BLaER1 treated with 17β-estradiol and CSF1 and Interleukin-3, amounts not matched to agents 10 nM and 100 nM (cell line): Measurements from ENCODE around the gene GPRC6A.

Source experiments
- H3K27ac ChIP-seq, 11 experiments: shearing (Covaris generic); formaldehyde crosslinking; 2 replicates each; pipeline ENCODE4 v1.8.1; 2022
- H3K27me3 ChIP-seq, 11 experiments: shearing (Covaris generic); formaldehyde crosslinking; 2 replicates each; pipeline ENCODE4 v1.8.1; 2022
- H3K36me3 ChIP-seq, 11 experiments: shearing (Covaris generic); formaldehyde crosslinking; 2 replicates each; pipeline ENCODE4 v1.8.1; 2022
- H3K4me1 ChIP-seq, 10 experiments: shearing (Covaris generic); formaldehyde crosslinking; 2 replicates each; pipeline ENCODE4 v1.8.1; 2022
- H3K4me2 ChIP-seq, 11 experiments: shearing (Covaris generic); formaldehyde crosslinking; 2 replicates each; pipeline ENCODE4 v1.8.1; 2022
- H3K4me3 ChIP-seq, 10 experiments: shearing (Covaris generic); formaldehyde crosslinking; 2 replicates each; pipeline ENCODE4 v1.8.1; 2022
- H3K9ac ChIP-seq, 11 experiments: shearing (Covaris generic); formaldehyde crosslinking; 2 replicates each; pipeline ENCODE4 v1.8.1; 2022
- H3K9me3 ChIP-seq, 11 experiments: shearing (Covaris generic); formaldehyde crosslinking; replicated peaks in 1 of 11; 2 replicates each; pipeline ENCODE4 v1.8.1; 2022
- H4K20me1 ChIP-seq, 11 experiments: shearing (Covaris generic); formaldehyde crosslinking; 2 replicates each; pipeline ENCODE4 v1.8.1; 2022
- Cebpa-rat ChIP-seq, 11 experiments: shearing (Covaris generic); IDR thresholded peaks; 2 replicates each; pipeline ENCODE4 v1.8.1; 2022

GPRC6A gene, protein sequence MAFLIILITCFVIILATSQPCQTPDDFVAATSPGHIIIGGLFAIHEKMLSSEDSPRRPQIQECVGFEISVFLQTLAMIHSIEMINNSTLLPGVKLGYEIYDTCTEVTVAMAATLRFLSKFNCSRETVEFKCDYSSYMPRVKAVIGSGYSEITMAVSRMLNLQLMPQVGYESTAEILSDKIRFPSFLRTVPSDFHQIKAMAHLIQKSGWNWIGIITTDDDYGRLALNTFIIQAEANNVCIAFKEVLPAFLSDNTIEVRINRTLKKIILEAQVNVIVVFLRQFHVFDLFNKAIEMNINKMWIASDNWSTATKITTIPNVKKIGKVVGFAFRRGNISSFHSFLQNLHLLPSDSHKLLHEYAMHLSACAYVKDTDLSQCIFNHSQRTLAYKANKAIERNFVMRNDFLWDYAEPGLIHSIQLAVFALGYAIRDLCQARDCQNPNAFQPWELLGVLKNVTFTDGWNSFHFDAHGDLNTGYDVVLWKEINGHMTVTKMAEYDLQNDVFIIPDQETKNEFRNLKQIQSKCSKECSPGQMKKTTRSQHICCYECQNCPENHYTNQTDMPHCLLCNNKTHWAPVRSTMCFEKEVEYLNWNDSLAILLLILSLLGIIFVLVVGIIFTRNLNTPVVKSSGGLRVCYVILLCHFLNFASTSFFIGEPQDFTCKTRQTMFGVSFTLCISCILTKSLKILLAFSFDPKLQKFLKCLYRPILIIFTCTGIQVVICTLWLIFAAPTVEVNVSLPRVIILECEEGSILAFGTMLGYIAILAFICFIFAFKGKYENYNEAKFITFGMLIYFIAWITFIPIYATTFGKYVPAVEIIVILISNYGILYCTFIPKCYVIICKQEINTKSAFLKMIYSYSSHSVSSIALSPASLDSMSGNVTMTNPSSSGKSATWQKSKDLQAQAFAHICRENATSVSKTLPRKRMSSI

GRCh38 chr6:116828983-116829382 lies at the start of gene GPRC6A:
TSS of gene GPRC6A (minus strand) at chr6:116829083. CDS start at chr6:116829013, 70 bp downstream.
- H3K4me3 ChIP-seq, result no peak within 1 kb of the TSS
- no peak within 1 kb of the TSS for H3K4me2 ChIP-seq
- no peaks in the 10 kb centered on the region for H3K36me3 ChIP-seq
- TF ChIP-seq Cebpa-rat (IDR thresholded peaks at IDR 0.05), result no peak
- peaks cover 0 to 9% (median 0%) of the 10 kb centered on the region in 10 experiments; a peak in 4 of 20 replicates for H3K4me1 ChIP-seq
- no peaks in the 10 kb centered on the region for H3K9me3 ChIP-seq
- H4K20me1 ChIP-seq, result no peaks in the 10 kb centered on the region
- no peak within 1 kb of the TSS for H3K27ac ChIP-seq
- H3K27me3 ChIP-seq, result no peaks in the 10 kb centered on the region
- H3K9ac ChIP-seq, result no peak within 1 kb of the TSS

GRCh38 chr6:116877743-116878142 lies 48.9 kb upstream of the GPRC6A start:
- no peak overlapping the region for H3K4me3 ChIP-seq
- peaks cover 0 to 10% (median 4%) of the 10 kb centered on the region in 11 experiments; a peak in 9 of 22 replicates for H3K9me3 ChIP-seq
- H3K36me3 ChIP-seq, result no peaks in the 10 kb centered on the region
- H3K27ac ChIP-seq, result no peak overlapping the region
- no peaks in the 10 kb centered on the region for H4K20me1 ChIP-seq
- no peaks in the 10 kb centered on the region for H3K4me1 ChIP-seq
- no peak overlapping the region for H3K9ac ChIP-seq
- H3K27me3 ChIP-seq, result no peaks in the 10 kb centered on the region
- no peak overlapping the region for H3K4me2 ChIP-seq
- TF ChIP-seq Cebpa-rat (IDR thresholded peaks at IDR 0.05), result no peak

GRCh38 chr6:116876635-116877611 lies 48.0 kb upstream of the GPRC6A start, which contains the start of gene RFX6:
TSS of gene RFX6 (plus strand) at chr6:116877242. CDS start at chr6:116877276, 34 bp downstream.
- H3K27ac ChIP-seq, result no peak within 1 kb of the TSS
- TF ChIP-seq Cebpa-rat (IDR thresholded peaks at IDR 0.05), result no peak
- H3K4me2 ChIP-seq, result no peak within 1 kb of the TSS
- H3K9me3 ChIP-seq, result peaks cover 0 to 14% (median 8%) of the 10 kb centered on the region in 11 experiments; a peak in 10 of 22 replicates
- H3K36me3 ChIP-seq, result no peaks in the 10 kb centered on the region
- no peak within 1 kb of the TSS for H3K4me3 ChIP-seq
- no peaks in the 10 kb centered on the region for H3K27me3 ChIP-seq
- H4K20me1 ChIP-seq, result no peaks in the 10 kb centered on the region
- H3K9ac ChIP-seq, result no peak within 1 kb of the TSS
- no peaks in the 10 kb centered on the region for H3K4me1 ChIP-seq

DNA sequence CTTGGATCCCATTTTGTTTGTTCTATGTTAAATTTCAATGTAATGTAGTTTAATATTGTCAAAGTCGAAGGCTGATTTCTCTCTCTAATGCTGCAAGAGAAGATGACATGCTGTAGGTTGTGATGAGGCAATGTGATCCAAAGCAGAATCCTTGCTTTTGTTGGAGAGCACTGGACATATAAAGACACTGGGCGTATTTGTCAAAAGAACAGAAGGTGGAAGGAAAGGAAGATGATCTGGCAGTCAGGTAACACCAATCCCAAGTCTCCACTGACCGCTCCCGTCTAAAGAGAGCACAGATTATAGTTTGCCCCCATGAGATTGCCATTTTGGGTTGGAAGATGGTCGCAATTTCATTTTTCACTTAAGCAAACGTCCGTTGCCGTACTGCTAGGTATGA lies 47.2 kb upstream of the GPRC6A start:
- Histone ChIP-seq H3K9me3 (peaks cover 0 to 14% (median 8%) of the 10 kb centered on the region in 11 experiments; a peak in 10 of 22 replicates), H3K27me3 (no peaks in the 10 kb centered on the region), H3K9ac (no peak overlapping the region), H3K27ac (no peak overlapping the region), H3K4me2 (no peak overlapping the region), H3K4me1 (no peaks in the 10 kb centered on the region), H3K36me3 (no peaks in the 10 kb centered on the region), H3K4me3 (no peak overlapping the region), H4K20me1 (no peaks in the 10 kb centered on the region)
- no peak for TF ChIP-seq Cebpa-rat (IDR thresholded peaks at IDR 0.05)

- Histone ChIP-seq H3K9ac (no peak overlapping the region), H3K27ac (no peak overlapping the region), H3K4me1 (no peaks in the 10 kb centered on the region), H3K27me3 (no peaks in the 10 kb centered on the region), H4K20me1 (no peaks in the 10 kb centered on the region), H3K9me3 (peaks cover 0 to 14% (median 8%) of the 10 kb centered on the region in 11 experiments; a peak in 10 of 22 replicates), H3K4me3 (no peak overlapping the region), H3K4me2 (no peak overlapping the region), H3K36me3 (no peaks in the 10 kb centered on the region)
- no peak for TF ChIP-seq Cebpa-rat (IDR thresholded peaks at IDR 0.05)
These were observed 43.9 kb upstream of the GPRC6A start for GRCh38 chr6:116872771-116873170.

DNA sequence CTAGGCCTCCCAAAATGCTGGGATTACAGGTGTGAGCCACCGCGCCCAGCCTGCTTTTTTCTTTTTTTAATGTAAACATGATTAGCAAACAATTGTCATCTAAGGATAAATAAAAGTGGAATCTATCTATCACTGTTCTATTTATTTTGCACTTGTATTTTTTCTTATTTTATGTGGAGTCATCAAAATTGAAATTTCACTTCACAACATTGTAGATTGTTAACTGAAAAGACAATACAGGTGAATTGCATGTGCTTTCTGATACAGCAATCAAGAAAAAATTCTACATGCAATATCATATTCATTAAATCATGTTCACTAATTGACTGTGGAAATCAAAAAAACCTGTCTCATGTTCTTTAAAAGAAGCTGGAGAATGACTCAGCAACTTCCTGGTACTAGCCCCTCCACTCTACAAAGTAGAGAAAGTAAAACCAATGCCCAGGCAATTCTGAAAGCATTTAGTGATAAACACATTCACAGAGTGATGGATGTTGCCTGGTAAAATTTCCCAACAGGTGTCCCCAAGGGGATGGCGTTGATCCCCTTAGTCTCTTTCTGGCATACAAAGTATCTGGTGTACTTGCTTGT lies 37.5 kb upstream of the GPRC6A start:
- H3K9me3 ChIP-seq, result no peaks in the 10 kb centered on the region
- peak overlapping the region in 2 of 11 experiments; percentile 29 to 44; a peak in 2 of 22 replicates for H3K27ac ChIP-seq
- H3K4me1 ChIP-seq, result no peaks in the 10 kb centered on the region
- no peak overlapping the region for H3K4me2 ChIP-seq
- H3K27me3 ChIP-seq, result no peaks in the 10 kb centered on the region
- no peak overlapping the region for H3K9ac ChIP-seq
- no peak overlapping the region for H3K4me3 ChIP-seq
- no peaks in the 10 kb centered on the region for H3K36me3 ChIP-seq
- no peaks in the 10 kb centered on the region for H4K20me1 ChIP-seq
- no peak for TF ChIP-seq Cebpa-rat (IDR thresholded peaks at IDR 0.05)

GRCh38 chr6:116859264-116859663 lies 30.4 kb upstream of the GPRC6A start:
- no peak overlapping the region for H3K4me3 ChIP-seq
- H3K4me1 ChIP-seq, result no peaks in the 10 kb centered on the region
- H4K20me1 ChIP-seq, result no peaks in the 10 kb centered on the region
- H3K27me3 ChIP-seq, result no peaks in the 10 kb centered on the region
- H3K36me3 ChIP-seq, result no peaks in the 10 kb centered on the region
- H3K4me2 ChIP-seq, result no peak overlapping the region
- H3K9me3 ChIP-seq, result peaks cover 16 to 29% (median 22%) of the 10 kb centered on the region in 11 experiments
- TF ChIP-seq Cebpa-rat (IDR thresholded peaks at IDR 0.05), result no peak
- no peak overlapping the region for H3K27ac ChIP-seq
- no peak overlapping the region for H3K9ac ChIP-seq

DNA sequence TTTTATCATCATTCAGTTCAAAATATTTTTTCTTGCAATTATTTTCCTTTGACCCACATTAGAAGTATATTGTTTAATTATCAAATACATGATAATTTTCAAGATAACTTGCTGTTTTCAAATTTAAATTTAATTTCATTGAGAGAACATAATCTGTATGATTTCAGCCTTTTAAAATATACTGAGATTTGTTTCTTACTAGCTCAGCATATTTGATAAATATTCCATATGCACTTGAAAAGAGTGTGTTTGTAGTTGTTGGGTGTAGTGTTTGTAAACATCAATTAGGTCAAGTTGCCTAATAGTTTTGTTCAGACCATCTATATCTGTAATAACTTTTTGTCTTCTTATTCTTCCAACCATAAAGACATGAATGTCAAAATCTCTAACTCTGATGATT lies 29.2 kb upstream of the GPRC6A start:
- H3K9me3 ChIP-seq, result peaks cover 16 to 36% (median 25%) of the 10 kb centered on the region in 11 experiments
- H3K27ac ChIP-seq, result no peak overlapping the region
- no peaks in the 10 kb centered on the region for H4K20me1 ChIP-seq
- H3K9ac ChIP-seq, result no peak overlapping the region
- no peak overlapping the region for H3K4me2 ChIP-seq
- no peaks in the 10 kb centered on the region for H3K27me3 ChIP-seq
- no peaks in the 10 kb centered on the region for H3K36me3 ChIP-seq
- no peak overlapping the region for H3K4me3 ChIP-seq
- TF ChIP-seq Cebpa-rat (IDR thresholded peaks at IDR 0.05), result no peak
- no peaks in the 10 kb centered on the region for H3K4me1 ChIP-seq
